ENCODE results near the gene CRY1. TPM values are rescaled to one million over a fixed set of nuclear protein-coding genes. Genes with fewer than 3 reads are reported as not detected.

Gene CRY1
- total RNA-seq, 2 experiments from 2014 or later: 13.5 to 15.7 TPM

DNA sequence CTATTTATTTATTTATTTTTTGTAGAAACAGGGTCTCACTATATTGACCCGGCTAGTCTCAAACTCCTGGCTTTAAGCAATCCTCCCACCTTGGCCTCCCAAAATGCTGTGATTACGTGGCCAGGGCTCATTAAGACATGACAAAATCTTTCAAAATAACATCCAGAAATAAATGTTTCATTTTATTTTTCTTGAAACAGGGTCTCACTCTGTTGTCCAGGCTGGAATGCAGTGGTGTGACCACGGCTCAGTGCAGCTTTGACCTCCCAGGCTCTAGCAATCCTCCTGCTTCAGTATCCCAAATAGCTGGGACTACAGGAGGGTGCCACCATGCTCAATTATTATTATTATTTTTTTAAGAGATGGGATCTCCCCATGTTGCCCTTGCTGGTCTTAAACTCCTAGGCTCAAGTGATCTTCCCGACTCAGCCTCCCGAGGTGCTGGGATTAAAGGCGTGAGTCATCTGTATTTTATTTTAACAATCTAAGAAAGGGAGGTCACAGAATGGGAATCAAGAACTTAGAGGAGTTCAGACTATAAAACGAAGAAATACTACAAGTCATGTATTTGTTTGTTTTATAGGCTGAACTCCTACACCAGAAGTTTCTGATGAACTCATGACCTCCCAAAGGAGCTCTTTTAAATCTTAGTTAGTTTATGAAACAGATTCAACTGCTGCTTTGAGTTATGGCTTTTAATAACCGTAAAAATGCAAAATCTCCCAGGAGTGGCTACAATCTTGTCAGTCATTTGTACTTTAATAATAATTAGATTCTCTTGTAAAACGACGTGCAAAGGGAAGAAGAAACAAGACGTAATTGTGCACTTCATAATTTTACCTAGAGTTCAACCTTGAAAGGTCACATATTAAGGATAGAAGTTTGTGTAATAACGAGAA is 139.7 kb downstream of the CRY1 start:
- H3K4me3 Mint-ChIP-seq: peak overlapping the region; percentile 99
- DNase-seq (no peak), ATAC-seq (no peak)
- no peak overlapping the region for H3K27ac Mint-ChIP-seq
- H3K4me1 Mint-ChIP-seq (ENCODE audit: low read depth): peaks cover 22% of the 10 kb centered on the region
- H3K27me3 Mint-ChIP-seq (ENCODE audit: low read depth): peaks cover 9% of the 10 kb centered on the region
- H3K36me3 Mint-ChIP-seq (ENCODE audit: low read depth): peaks cover 6% of the 10 kb centered on the region
- ChIA-PET POLR2A (interaction anchor here (0.6 to 0.7 kb wide), 2 partner anchors 410 to 795 kb away, joined by 3 read pairs; no protein-coding TSS in a partner anchor), CTCF (interaction anchor here (0.6 to 1.1 kb wide), 3 partner anchors 12 to 1661 kb away, joined by 3 to 4 read pairs (median 3); no protein-coding TSS in a partner anchor)
- peaks cover 16% of the 10 kb centered on the region for H3K9me3 Mint-ChIP-seq (ENCODE audit: insufficient read depth)

GRCh38 chr12:106950591-106950990 is 142.8 kb downstream of the CRY1 start:
- peaks cover 26% of the 10 kb centered on the region for H3K9me3 Mint-ChIP-seq (ENCODE audit: insufficient read depth)
- peaks cover 7% of the 10 kb centered on the region for H3K36me3 Mint-ChIP-seq (ENCODE audit: low read depth)
- ATAC-seq: no peak
- POLR2A ChIA-PET: no interaction called here
- DNase-seq: no peak
- no peak overlapping the region for H3K27ac Mint-ChIP-seq
- H3K27me3 Mint-ChIP-seq (ENCODE audit: low read depth): peaks cover 9% of the 10 kb centered on the region
- no peak overlapping the region for H3K4me3 Mint-ChIP-seq
- peaks cover 7% of the 10 kb centered on the region for H3K4me1 Mint-ChIP-seq (ENCODE audit: low read depth)
- CTCF ChIA-PET: no interaction called here

- no peak for DNase-seq
- Mint-ChIP-seq H3K4me1 (ENCODE audit: low read depth) (no peaks in the 10 kb centered on the region), H3K27me3 (ENCODE audit: low read depth) (peaks cover 9% of the 10 kb centered on the region), H3K36me3 (ENCODE audit: low read depth) (peaks cover 8% of the 10 kb centered on the region), H3K27ac (no peak overlapping the region), H3K4me3 (no peak overlapping the region), H3K9me3 (ENCODE audit: insufficient read depth) (peaks cover 30% of the 10 kb centered on the region)
- ChIA-PET POLR2A (no interaction called here), CTCF (no interaction called here)
- ATAC-seq: no peak
Measured at GRCh38 chr12:106947461-106947860, 145.9 kb downstream of the CRY1 start.

- no peak for ATAC-seq
- Mint-ChIP-seq H3K27ac (no peak overlapping the region), H3K9me3 (ENCODE audit: insufficient read depth) (peaks cover 27% of the 10 kb centered on the region), H3K27me3 (ENCODE audit: low read depth) (peaks cover under 1% of the 10 kb centered on the region), H3K4me3 (no peak overlapping the region), H3K36me3 (ENCODE audit: low read depth) (peaks cover 5% of the 10 kb centered on the region), H3K4me1 (ENCODE audit: low read depth) (no peaks in the 10 kb centered on the region)
- POLR2A ChIA-PET: no interaction called here
- no peak for DNase-seq
- CTCF ChIA-PET: no interaction called here
Measured at GRCh38 chr12:106945261-106945851, 148.0 kb downstream of the CRY1 start.

DNA sequence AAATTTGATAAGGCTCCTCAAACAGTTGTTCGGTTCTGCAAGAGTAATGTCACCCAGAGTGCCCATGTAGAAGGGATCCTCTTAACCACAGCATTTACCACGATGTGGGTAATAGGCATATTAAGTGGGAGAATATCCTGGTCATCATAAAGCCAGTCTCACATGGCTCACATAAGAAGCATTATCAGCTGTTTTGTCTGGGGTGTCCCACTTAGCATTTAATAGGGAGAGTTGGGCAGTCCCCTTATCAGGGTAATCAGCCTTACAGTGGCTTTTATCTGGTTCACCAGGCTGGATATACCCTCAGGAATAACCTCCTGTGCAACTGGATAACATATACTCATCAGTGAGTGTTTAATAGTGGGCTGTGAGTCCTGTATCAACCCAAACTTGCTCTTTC is 150.6 kb downstream of the CRY1 start:
- CTCF ChIA-PET: no interaction called here
- POLR2A ChIA-PET: no interaction called here
- no peak for ATAC-seq

DNA sequence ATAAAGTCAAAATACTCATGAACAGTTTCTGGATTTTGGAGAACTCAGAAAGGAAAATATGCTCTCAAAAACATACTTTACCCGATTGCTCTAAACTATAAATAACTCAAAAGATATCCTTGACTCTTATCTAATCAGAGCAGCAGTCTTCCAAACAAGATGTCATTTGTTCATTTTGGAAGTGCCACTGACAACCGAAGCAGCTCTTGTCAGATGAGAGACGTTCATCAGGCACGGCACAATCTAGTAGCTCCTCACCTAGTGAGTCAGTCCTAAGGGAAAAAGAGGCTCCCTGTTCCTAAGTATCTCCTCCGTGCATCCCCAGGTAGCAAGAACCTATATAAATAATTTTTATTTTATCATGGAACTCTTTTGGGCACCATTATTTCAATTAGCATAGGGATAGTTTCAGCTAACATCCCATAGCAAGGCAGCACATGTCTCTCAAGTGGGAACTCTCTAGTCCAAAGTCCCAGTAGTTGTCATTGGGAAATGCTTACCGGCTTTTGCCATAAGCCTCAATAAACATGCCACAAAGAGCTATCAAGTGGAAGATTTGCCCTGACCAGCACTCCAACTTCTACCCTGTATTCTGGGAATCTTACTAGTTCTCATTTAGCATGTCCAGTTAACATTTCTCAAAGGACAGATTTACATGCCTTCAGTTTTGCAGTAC is 151.7 kb downstream of the CRY1 start:
- ATAC-seq: no peak
- peaks cover 4% of the 10 kb centered on the region for H3K9me3 Mint-ChIP-seq (ENCODE audit: insufficient read depth)
- no peaks in the 10 kb centered on the region for H3K4me1 Mint-ChIP-seq (ENCODE audit: low read depth)
- no peak overlapping the region for H3K27ac Mint-ChIP-seq
- DNase-seq: no peak
- POLR2A ChIA-PET: no interaction called here
- H3K27me3 Mint-ChIP-seq (ENCODE audit: low read depth): peaks cover 7% of the 10 kb centered on the region
- CTCF ChIA-PET: interaction anchor here (1.0 to 1.2 kb wide), 2 partner anchors 12 to 584 kb away, joined by 3 read pairs; partner anchors contain the start of gene POLR3B
- no peak overlapping the region for H3K4me3 Mint-ChIP-seq
- peaks cover 2% of the 10 kb centered on the region for H3K36me3 Mint-ChIP-seq (ENCODE audit: low read depth)

More for the DNA sequence above, 150.6 kb downstream of the CRY1 start:
- Mint-ChIP-seq H3K27me3 (ENCODE audit: low read depth) (peaks cover 2% of the 10 kb centered on the region), H3K27ac (no peak overlapping the region), H3K36me3 (ENCODE audit: low read depth) (peaks cover 5% of the 10 kb centered on the region), H3K4me3 (no peak overlapping the region), H3K4me1 (ENCODE audit: low read depth) (no peaks in the 10 kb centered on the region), H3K9me3 (ENCODE audit: insufficient read depth) (peaks cover 7% of the 10 kb centered on the region)
- no peak for DNase-seq

Other genes with a start within 250 kb of the CRY1 start
- 10 to 100 TPM; 25.8 to 26.7 TPM for gene TMEM263, start 137.6 kb downstream of the CRY1 start, total RNA-seq
- 1 to 10 TPM; 3.8 to 5.0 TPM for gene MTERF2, start 106.4 kb downstream of the CRY1 start, total RNA-seq

Measured in activated CD8-positive, alpha-beta T cell treated with anti-CD3 and anti-CD28 coated beads, Interleukin-2, amount 10 ng/mL, durations not matched to agents 7 days and 5 days (primary cell).